Measurements from ENCODE around the gene MAML3.

MAML3 gene

DNA sequence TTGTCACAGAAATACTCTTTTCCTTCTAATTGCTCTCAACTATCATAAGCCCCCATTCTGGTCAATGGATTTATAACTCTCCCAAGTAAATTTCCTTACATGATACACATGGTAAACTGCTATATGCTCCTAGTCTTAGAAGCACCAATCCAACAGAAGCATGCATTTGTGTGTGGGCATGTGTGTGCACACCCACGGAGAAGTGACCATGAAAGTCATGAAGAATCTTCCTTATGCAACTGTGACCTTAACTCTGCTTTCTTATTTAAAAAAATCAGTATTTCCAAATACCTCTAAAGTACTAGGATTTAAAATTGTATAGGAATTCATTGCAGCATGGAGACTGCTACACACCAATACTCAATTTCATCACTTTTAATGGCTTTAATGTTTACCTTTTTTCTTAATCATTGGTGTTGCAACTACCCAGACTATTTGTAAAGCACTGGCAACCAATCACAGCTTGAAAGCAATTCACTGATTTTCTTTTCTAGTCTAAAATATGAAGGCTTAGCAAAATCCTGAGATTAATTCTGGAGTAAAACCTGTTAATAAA is 47.6 kb downstream of the MAML3 start:
- TF ChIP-seq FOXP2 (optimal IDR thresholded peaks at IDR 0.05; ENCODE audit: borderline replicate concordance, extremely low read depth, extremely low read length, insufficient read depth) (no peak), REST (IDR thresholded peaks at IDR 0.05; ENCODE audit: insufficient read depth in 1 of 2, low read depth in 2 of 2, low read length in 2 of 2) (no peak), TAF1 (IDR thresholded peaks at IDR 0.05; ENCODE audit: borderline replicate concordance, insufficient read depth, low read length) (no peak), SIN3A (IDR thresholded peaks at IDR 0.05; ENCODE audit: borderline replicate concordance, insufficient read depth, low read length) (no peak), POLR2AphosphoS5 (IDR thresholded peaks at IDR 0.05; ENCODE audit: low read depth, low read length) (no peak)

DNA sequence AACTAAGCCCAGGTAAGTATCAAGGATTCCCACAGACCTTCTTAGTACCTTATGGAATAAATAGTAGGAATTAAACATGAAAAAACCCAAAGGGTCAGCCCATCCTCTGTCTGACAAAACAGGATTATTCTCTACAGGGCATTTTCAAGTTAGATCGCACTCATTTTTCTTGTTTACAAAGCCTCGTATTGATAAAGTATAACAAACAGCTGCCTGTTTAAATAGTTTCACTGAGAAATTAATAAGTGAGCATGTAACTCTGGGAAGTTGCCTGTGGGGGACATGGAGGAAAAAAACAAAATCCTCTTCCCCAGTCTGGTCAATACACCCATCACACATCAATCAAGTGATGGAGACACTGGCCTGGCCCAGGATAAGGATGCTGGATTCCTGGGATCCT is 48.5 kb downstream of the MAML3 start:
- no peak for TF ChIP-seq FOXP2 (optimal IDR thresholded peaks at IDR 0.05; ENCODE audit: borderline replicate concordance, extremely low read depth, extremely low read length, insufficient read depth)
- no peak for TF ChIP-seq TAF1 (IDR thresholded peaks at IDR 0.05; ENCODE audit: borderline replicate concordance, insufficient read depth, low read length)
- TF ChIP-seq SIN3A (IDR thresholded peaks at IDR 0.05; ENCODE audit: borderline replicate concordance, insufficient read depth, low read length): no peak
- TF ChIP-seq POLR2AphosphoS5 (IDR thresholded peaks at IDR 0.05; ENCODE audit: low read depth, low read length): no peak
- no peak for TF ChIP-seq REST (IDR thresholded peaks at IDR 0.05; ENCODE audit: insufficient read depth in 1 of 2, low read depth in 2 of 2, low read length in 2 of 2)

- no peak for TF ChIP-seq REST (IDR thresholded peaks at IDR 0.05; ENCODE audit: insufficient read depth in 1 of 2, low read depth in 2 of 2, low read length in 2 of 2)
- TF ChIP-seq SIN3A (IDR thresholded peaks at IDR 0.05; ENCODE audit: borderline replicate concordance, insufficient read depth, low read length): no peak
- TF ChIP-seq POLR2AphosphoS5 (IDR thresholded peaks at IDR 0.05; ENCODE audit: low read depth, low read length): no peak
Observed at GRCh38 chr4:140103676-140104075, 50.3 kb downstream of the MAML3 start.

GRCh38 chr4:140102421-140102820 is 51.6 kb downstream of the MAML3 start:
- TF ChIP-seq TAF1 (IDR thresholded peaks at IDR 0.05; ENCODE audit: borderline replicate concordance, insufficient read depth, low read length) (no peak), FOXP2 (optimal IDR thresholded peaks at IDR 0.05; ENCODE audit: borderline replicate concordance, extremely low read depth, extremely low read length, insufficient read depth) (no peak), SIN3A (IDR thresholded peaks at IDR 0.05; ENCODE audit: borderline replicate concordance, insufficient read depth, low read length) (no peak), REST (IDR thresholded peaks at IDR 0.05; ENCODE audit: insufficient read depth in 1 of 2, low read depth in 2 of 2, low read length in 2 of 2) (no peak), POLR2AphosphoS5 (IDR thresholded peaks at IDR 0.05; ENCODE audit: low read depth, low read length) (no peak)

DNA sequence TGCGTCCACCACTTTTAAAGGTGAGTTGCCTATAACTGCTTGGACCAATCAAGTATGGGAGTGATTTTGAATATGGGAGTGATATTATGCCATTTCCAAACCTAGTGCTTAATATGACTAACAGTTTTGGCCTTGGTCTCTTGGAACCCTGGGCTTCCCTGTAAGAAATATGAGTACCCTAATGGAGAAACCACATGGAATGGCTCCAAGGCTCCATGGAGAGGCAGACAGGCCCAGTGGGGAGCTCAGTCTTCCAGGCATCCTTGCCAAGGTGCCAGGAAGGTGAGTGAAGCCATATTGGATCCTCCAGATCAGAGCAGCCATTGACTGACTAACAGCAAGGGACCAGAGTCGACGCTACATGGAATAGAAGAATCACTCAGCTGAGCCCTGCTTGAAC is 53.2 kb downstream of the MAML3 start:
- TF ChIP-seq TAF1 (IDR thresholded peaks at IDR 0.05; ENCODE audit: borderline replicate concordance, insufficient read depth, low read length) (no peak), FOXP2 (optimal IDR thresholded peaks at IDR 0.05; ENCODE audit: borderline replicate concordance, extremely low read depth, extremely low read length, insufficient read depth) (no peak), SIN3A (IDR thresholded peaks at IDR 0.05; ENCODE audit: borderline replicate concordance, insufficient read depth, low read length) (no peak), REST (IDR thresholded peaks at IDR 0.05; ENCODE audit: insufficient read depth in 1 of 2, low read depth in 2 of 2, low read length in 2 of 2) (no peak), POLR2AphosphoS5 (IDR thresholded peaks at IDR 0.05; ENCODE audit: low read depth, low read length) (no peak)
